KMS-11 (cell line): ENCODE data around the gene MACROD2.

ENCODE experiments used
- H2AFZ ChIP-seq: fragments of 200-600 bp; sonication (generic); 2 replicates; pipeline ENCODE4 v1.6.1; 2016; ENCODE audit warnings: antibody characterized with exemption, mixed run types, low read depth
- H3K27ac ChIP-seq: fragments of 200-600 bp; sonication (generic); 2 replicates; pipeline ENCODE4 v1.6.1; 2016; ENCODE audit warnings: mild to moderate bottlenecking, mixed run types
- H3K27me3 ChIP-seq: fragments of 200-600 bp; sonication (generic); 2 replicates; pipeline ENCODE4 v1.6.1; 2017; ENCODE audit warnings: mild to moderate bottlenecking, low read depth, mixed run types, moderate library complexity; ENCODE audit not compliant: insufficient read depth
- H3K36me3 ChIP-seq: fragments of 200-600 bp; sonication (generic); 2 replicates; pipeline ENCODE4 v1.6.1; 2017; ENCODE audit warnings: mild to moderate bottlenecking, mixed run types; ENCODE audit not compliant: insufficient read depth
- H3K4me1 ChIP-seq: fragments of 200-600 bp; sonication (generic); 2 replicates; pipeline ENCODE4 v1.6.1; 2016; ENCODE audit warnings: mild to moderate bottlenecking, low read depth, mixed run types; ENCODE audit not compliant: poor library complexity, severe bottlenecking
- H3K4me2 ChIP-seq: fragments of 200-600 bp; sonication (generic); 2 replicates; pipeline ENCODE4 v1.7.0; 2016; ENCODE audit warnings: mild to moderate bottlenecking, mixed run types
- H3K4me3 ChIP-seq: fragments of 200-600 bp; sonication (generic); IDR thresholded peaks from 2 replicates; pipeline ENCODE4 v1.6.1; 2017; ENCODE audit warnings: low read depth, low read length, mixed read lengths; ENCODE audit not compliant: insufficient read depth
- H3K79me2 ChIP-seq: fragments of 200-600 bp; sonication (generic); 2 replicates; pipeline ENCODE4 v1.6.1; 2016; ENCODE audit warnings: low read depth, mixed run types; ENCODE audit not compliant: insufficient read depth
- H3K9ac ChIP-seq: fragments of 200-600 bp; sonication (generic); 2 replicates; pipeline ENCODE4 v1.6.1; 2016; ENCODE audit warnings: mild to moderate bottlenecking, mixed run types
- H4K20me1 ChIP-seq: fragments of 200-600 bp; sonication (generic); 2 replicates; pipeline ENCODE4 v1.6.1; 2016; ENCODE audit warnings: mild to moderate bottlenecking, mixed run types; ENCODE audit not compliant: insufficient read depth
- CTCF ChIP-seq: fragments of 200-600 bp; sonication (generic); conservative IDR thresholded peaks from 2 replicates; pipeline ENCODE4 v1.6.1; 2017; ENCODE audit warnings: low read depth, mild to moderate bottlenecking, antibody characterized with exemption, low read length, moderate library complexity, mixed read lengths

The MACROD2 gene

GRCh38 chr20:15812696-15813095 is 1817.4 kb downstream of the MACROD2 start:
- H3K4me2 ChIP-seq = no peak overlapping the region
- TF ChIP-seq CTCF = no peak
- H3K36me3 ChIP-seq = no peaks in the 10 kb centered on the region
- no peaks in the 10 kb centered on the region for H3K27me3 ChIP-seq
- no peaks in the 10 kb centered on the region for H3K4me1 ChIP-seq
- no peak overlapping the region for H2AFZ ChIP-seq
- H3K9ac ChIP-seq = no peak overlapping the region
- no peak overlapping the region for H3K4me3 ChIP-seq
- H4K20me1 ChIP-seq = no peaks in the 10 kb centered on the region
- H3K27ac ChIP-seq = no peak overlapping the region
- H3K79me2 ChIP-seq = no peaks in the 10 kb centered on the region

- no peaks in the 10 kb centered on the region for H3K36me3 ChIP-seq
- no peaks in the 10 kb centered on the region for H3K27me3 ChIP-seq
- H3K9ac ChIP-seq = no peak overlapping the region
- H3K4me2 ChIP-seq = no peak overlapping the region
- H3K4me1 ChIP-seq = no peaks in the 10 kb centered on the region
- H2AFZ ChIP-seq = no peak overlapping the region
- no peak for TF ChIP-seq CTCF
- H3K27ac ChIP-seq = no peak overlapping the region
- no peaks in the 10 kb centered on the region for H3K79me2 ChIP-seq
- no peak overlapping the region for H3K4me3 ChIP-seq
- H4K20me1 ChIP-seq = no peaks in the 10 kb centered on the region
These were observed 1819.0 kb downstream of the MACROD2 start for GRCh38 chr20:15814360-15814759.

GRCh38 chr20:15814911-15815310 is 1819.6 kb downstream of the MACROD2 start:
- no peaks in the 10 kb centered on the region for H3K27me3 ChIP-seq
- no peak overlapping the region for H3K9ac ChIP-seq
- H3K79me2 ChIP-seq = no peaks in the 10 kb centered on the region
- no peak overlapping the region for H3K4me2 ChIP-seq
- no peaks in the 10 kb centered on the region for H4K20me1 ChIP-seq
- no peak overlapping the region for H3K27ac ChIP-seq
- no peaks in the 10 kb centered on the region for H3K4me1 ChIP-seq
- no peaks in the 10 kb centered on the region for H3K36me3 ChIP-seq
- H2AFZ ChIP-seq = no peak overlapping the region
- H3K4me3 ChIP-seq = no peak overlapping the region
- no peak for TF ChIP-seq CTCF

- TF ChIP-seq CTCF = no peak
- H3K27me3 ChIP-seq = no peaks in the 10 kb centered on the region
- no peak overlapping the region for H2AFZ ChIP-seq
- H3K79me2 ChIP-seq = no peaks in the 10 kb centered on the region
- no peaks in the 10 kb centered on the region for H4K20me1 ChIP-seq
- no peak overlapping the region for H3K9ac ChIP-seq
- no peak overlapping the region for H3K27ac ChIP-seq
- no peak overlapping the region for H3K4me3 ChIP-seq
- no peaks in the 10 kb centered on the region for H3K4me1 ChIP-seq
- no peaks in the 10 kb centered on the region for H3K36me3 ChIP-seq
- H3K4me2 ChIP-seq = no peak overlapping the region
These were observed 1822.0 kb downstream of the MACROD2 start for GRCh38 chr20:15817351-15817750.
